ENCODE measurements around the gene CLIC3. TPM values are rescaled to one million over a fixed set of nuclear protein-coding genes. Genes with fewer than 3 reads are reported as not detected.
A peak's percentile ranks its signal among the peaks of the same experiment; 100 is the strongest.

Gene CLIC3
- total RNA-seq, 2 donors from 2014 or later, result 1.4 to 8.7 TPM

DNA sequence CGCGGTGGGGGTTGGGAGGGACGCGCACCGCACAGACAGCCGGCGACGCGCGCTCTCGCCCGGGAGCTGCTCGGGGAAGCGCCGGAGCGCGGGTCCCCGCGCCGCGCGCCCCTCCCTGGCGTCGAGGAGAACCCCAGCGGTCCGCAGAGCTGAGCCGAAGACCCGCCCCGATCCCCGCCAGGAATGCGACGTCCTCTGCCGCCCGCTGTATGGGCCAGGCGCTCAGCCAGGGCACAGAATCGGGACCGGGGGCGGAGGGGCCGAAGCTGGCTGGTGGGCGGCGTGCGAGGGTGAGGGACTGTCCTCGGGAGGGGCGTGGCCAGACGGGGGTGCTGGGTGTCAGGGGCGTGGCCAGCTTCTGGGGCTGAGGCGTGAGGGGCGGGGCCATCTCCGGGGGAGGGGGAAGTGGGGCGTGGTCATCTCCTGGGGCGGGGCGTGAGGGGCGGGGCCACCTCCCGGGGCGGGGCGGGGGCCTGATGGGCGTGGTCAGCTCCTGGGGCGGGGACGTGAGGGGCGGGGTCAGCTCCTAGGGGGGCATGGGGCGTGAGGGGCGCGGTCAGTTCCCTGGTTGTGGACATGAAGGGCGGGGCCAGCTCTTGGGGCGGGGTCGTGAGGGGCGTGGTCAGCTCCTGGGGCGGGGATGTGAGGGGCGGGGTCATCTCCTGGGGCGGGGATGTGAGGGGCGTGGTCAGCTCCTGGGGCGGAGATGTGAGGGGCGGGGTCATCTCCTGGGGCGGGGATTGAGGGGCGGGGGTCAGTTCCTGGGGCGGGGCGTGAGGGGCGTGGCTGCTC is 18.1 kb downstream of the CLIC3 start:
- H3K4me3 ChIP-seq, result peak overlapping the region; percentile 75
- H3K27ac ChIP-seq, result no peak overlapping the region
- TF ChIP-seq, protein P1, sequence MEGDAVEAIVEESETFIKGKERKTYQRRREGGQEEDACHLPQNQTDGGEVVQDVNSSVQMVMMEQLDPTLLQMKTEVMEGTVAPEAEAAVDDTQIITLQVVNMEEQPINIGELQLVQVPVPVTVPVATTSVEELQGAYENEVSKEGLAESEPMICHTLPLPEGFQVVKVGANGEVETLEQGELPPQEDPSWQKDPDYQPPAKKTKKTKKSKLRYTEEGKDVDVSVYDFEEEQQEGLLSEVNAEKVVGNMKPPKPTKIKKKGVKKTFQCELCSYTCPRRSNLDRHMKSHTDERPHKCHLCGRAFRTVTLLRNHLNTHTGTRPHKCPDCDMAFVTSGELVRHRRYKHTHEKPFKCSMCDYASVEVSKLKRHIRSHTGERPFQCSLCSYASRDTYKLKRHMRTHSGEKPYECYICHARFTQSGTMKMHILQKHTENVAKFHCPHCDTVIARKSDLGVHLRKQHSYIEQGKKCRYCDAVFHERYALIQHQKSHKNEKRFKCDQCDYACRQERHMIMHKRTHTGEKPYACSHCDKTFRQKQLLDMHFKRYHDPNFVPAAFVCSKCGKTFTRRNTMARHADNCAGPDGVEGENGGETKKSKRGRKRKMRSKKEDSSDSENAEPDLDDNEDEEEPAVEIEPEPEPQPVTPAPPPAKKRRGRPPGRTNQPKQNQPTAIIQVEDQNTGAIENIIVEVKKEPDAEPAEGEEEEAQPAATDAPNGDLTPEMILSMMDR (IDR thresholded peaks at IDR 0.05), result no peak
- ATAC-seq (ENCODE audit: insufficient number of reproducible peaks, low FRiP score, low read depth), result no peak
- H3K9me3 ChIP-seq, result no peaks in the 10 kb centered on the region
- peaks cover 0 to 10% of the 10 kb centered on the region in 2 donors for H3K4me1 ChIP-seq (ENCODE audit: control insufficient read depth in 1 of 2, low read depth in 2 of 2)
- no peaks in the 10 kb centered on the region for H3K27me3 ChIP-seq (replicated peaks; ENCODE audit: insufficient read depth)
- no peak for DNase-seq (ENCODE audit: low spot score)
- no peaks in the 10 kb centered on the region for H3K36me3 ChIP-seq

DNA sequence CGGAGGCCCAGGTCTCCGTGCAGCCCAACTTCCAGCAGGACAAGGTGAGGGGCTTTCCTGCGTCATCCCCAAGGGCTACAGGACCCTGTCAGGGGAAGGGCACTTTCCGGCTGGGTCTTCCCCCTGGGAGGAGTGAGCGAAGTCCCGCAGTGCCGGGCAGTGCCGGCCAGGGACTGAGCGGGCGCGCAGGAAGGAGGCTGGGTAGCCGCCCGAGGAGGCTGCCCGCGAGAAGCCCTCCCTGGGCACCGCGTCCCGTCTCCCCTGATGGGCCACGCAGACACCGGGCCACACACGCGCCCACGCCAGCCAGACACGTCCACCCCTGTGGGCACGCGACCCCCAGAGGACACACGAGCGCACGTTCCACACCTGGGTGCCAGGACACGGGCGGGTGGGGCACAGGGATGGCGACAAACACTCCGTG is 18.7 kb downstream of the CLIC3 start:
- no peak for DNase-seq (ENCODE audit: low spot score)
- H3K4me1 ChIP-seq (ENCODE audit: control insufficient read depth in 1 of 2, low read depth in 2 of 2), result peaks cover 0 to 10% of the 10 kb centered on the region in 2 donors
- H3K36me3 ChIP-seq, result no peaks in the 10 kb centered on the region
- H3K27me3 ChIP-seq (replicated peaks; ENCODE audit: insufficient read depth), result no peaks in the 10 kb centered on the region
- TF ChIP-seq, protein P1 (IDR thresholded peaks at IDR 0.05), result no peak
- peak overlapping the region; percentile 75 for H3K4me3 ChIP-seq
- no peak for ATAC-seq (ENCODE audit: insufficient number of reproducible peaks, low FRiP score, low read depth)
- H3K27ac ChIP-seq, result no peak overlapping the region
- no peaks in the 10 kb centered on the region for H3K9me3 ChIP-seq

DNA sequence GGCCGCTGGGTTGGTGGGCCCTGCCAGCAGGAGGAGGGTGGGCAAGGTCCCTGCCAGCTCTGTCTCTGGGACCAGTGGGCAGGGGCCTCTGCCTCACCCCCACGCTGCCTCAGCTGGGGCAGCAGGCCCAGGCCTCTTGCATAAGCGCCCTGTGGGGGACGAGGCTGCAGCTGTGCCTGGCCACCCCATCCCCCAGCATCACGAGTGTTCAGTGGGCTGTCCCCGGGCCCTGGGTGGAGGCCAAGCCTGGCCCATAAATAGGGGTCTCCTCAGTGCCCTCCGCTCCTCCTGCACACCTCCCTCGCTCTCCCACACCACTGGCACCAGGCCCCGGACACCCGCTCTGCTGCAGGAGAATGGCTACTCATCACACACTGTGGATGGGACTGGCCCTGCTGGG is 19.1 kb downstream of the CLIC3 start, which contains the start of gene PTGDS:
Gene PTGDS (plus strand): TSS at position 282 of the 400 bp plus-strand sequence. CDS start 75 bp downstream, at position 357.
- peak within 1 kb of the TSS; percentile 75 for H3K4me3 ChIP-seq
- H3K36me3 ChIP-seq, result no peaks in the 10 kb centered on the region
- H3K27me3 ChIP-seq (replicated peaks; ENCODE audit: insufficient read depth), result no peaks in the 10 kb centered on the region
- no peaks in the 10 kb centered on the region for H3K9me3 ChIP-seq
- peaks cover 0 to 10% of the 10 kb centered on the region in 2 donors for H3K4me1 ChIP-seq (ENCODE audit: control insufficient read depth in 1 of 2, low read depth in 2 of 2)
- ATAC-seq (ENCODE audit: insufficient number of reproducible peaks, low FRiP score, low read depth), result no peak
- TF ChIP-seq, protein P1 (IDR thresholded peaks at IDR 0.05), result no peak
- no peak within 1 kb of the TSS for H3K27ac ChIP-seq
- DNase-seq (ENCODE audit: low spot score), result no peak

DNA sequence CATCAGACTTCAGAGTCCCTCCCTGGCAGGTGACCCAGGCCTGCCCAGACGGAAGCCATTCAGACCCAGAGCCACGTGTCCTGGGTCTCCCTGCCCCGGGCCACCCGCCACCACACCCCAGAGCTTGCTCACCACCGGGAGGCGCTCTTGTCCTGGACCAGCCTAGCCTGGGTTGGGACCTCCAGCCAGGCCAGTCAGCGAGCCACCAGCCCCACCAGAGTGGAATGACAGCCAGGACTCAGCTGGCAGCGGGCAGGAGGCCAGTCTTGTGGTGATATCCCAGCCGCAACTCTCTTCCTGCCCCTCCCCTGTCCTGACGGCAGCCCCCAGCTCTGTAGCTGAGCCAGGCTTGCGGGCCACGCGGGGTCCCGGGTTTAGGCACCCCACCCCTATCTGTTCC is 20.7 kb downstream of the CLIC3 start:
- no peak overlapping the region for H3K4me3 ChIP-seq
- DNase-seq (ENCODE audit: low spot score) (no peak), ATAC-seq (ENCODE audit: insufficient number of reproducible peaks, low FRiP score, low read depth) (no peak)
- H3K36me3 ChIP-seq, result no peaks in the 10 kb centered on the region
- TF ChIP-seq, protein P1 (IDR thresholded peaks at IDR 0.05), result no peak
- peaks cover 0 to 10% of the 10 kb centered on the region in 2 donors for H3K4me1 ChIP-seq (ENCODE audit: control insufficient read depth in 1 of 2, low read depth in 2 of 2)
- no peaks in the 10 kb centered on the region for H3K27me3 ChIP-seq (replicated peaks; ENCODE audit: insufficient read depth)
- no peak overlapping the region for H3K27ac ChIP-seq
- no peaks in the 10 kb centered on the region for H3K9me3 ChIP-seq

DNA sequence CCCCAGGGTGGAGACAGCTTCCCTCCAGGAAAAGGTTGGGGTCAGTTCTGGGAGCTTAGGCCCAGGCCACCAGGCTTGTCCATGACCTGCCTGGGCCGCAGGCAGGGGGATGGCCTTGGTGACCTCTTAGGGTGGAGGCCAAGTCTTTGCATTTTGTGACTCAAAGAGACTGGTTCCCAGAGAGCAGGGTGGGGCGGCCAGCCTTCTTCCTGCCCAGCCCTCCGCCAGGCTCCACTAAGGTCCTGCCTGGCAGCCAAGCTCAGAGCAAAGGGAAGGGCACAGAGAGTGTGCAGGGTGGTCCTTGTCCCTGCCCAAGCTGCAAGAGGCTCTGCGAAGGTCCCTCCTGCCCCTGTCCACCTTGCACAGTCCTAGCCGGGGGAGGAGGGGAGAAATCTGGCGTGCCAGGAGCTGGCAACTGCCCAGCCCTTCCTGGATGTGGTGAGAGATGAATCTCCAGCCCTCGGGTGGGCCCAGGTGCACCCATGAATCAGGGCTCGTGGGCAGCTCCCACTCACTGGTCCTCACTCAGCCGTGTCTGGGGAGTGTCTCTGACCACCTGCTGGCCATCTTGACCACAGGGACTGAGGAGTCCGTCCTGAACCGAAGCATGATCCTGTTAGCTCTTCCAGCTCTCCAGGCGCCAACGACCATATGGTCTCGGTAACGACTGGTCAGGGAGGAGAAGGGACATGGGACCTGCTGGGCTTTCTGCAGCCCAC is 21.4 kb downstream of the CLIC3 start:
- Histone ChIP-seq H3K27ac (no peak overlapping the region), H3K36me3 (no peaks in the 10 kb centered on the region), H3K4me3 (no peak overlapping the region), H3K4me1 (ENCODE audit: control insufficient read depth in 1 of 2, low read depth in 2 of 2) (peaks cover 0 to 10% of the 10 kb centered on the region in 2 donors), H3K27me3 (replicated peaks; ENCODE audit: insufficient read depth) (no peaks in the 10 kb centered on the region), H3K9me3 (no peaks in the 10 kb centered on the region)
- no peak for DNase-seq (ENCODE audit: low spot score)
- ATAC-seq (ENCODE audit: insufficient number of reproducible peaks, low FRiP score, low read depth), result no peak
- TF ChIP-seq, protein P1 (IDR thresholded peaks at IDR 0.05), result no peak
